Natural killer cell (primary cell): ENCODE data around the gene KCNC1. TPM values are rescaled to one million over a fixed set of nuclear protein-coding genes. Genes with fewer than 3 reads are reported as not detected.

ENCODE experiments used
- ATAC-seq, 3 donors: fragments of 150-1000 bp in 2 of 3; fragments of 200-7000 bp in 1 of 3; cut with Tn5 transposase; 1 replicate in 1 of 3; 2 replicates in 2 of 3; pipeline ENCODE4 v1.10.0; 2021; ENCODE audit warnings: mild to moderate bottlenecking in 2 of 3, moderate library complexity in 2 of 3
- DNase-seq, 2 donors: peaks; one replicate each; pipeline versions ENCODE4 v3.0.0 to v3.0.0-alpha.2; 2013 to 2021; ENCODE audit warnings: mixed read lengths in 1 of 2
- H3K27ac ChIP-seq: one replicate; pipeline ENCODE4 v1.5.1; 2013; ENCODE audit warnings: mild to moderate bottlenecking, low read length
- H3K27me3 ChIP-seq: one replicate; pipeline ENCODE4 v1.6.1; 2013; ENCODE audit warnings: low read length; ENCODE audit not compliant: control insufficient read depth, insufficient read depth
- H3K36me3 ChIP-seq: one replicate; pipeline ENCODE4 v1.6.1; 2013; ENCODE audit warnings: low read length; ENCODE audit not compliant: control insufficient read depth, insufficient read depth
- H3K4me1 ChIP-seq: one replicate; pipeline ENCODE4 v1.6.1; 2013; ENCODE audit warnings: low read length; ENCODE audit not compliant: control insufficient read depth, insufficient read depth
- H3K4me3 ChIP-seq: one replicate; pipeline ENCODE4 v1.5.1; 2013; ENCODE audit warnings: low read length
- H3K9me3 ChIP-seq: one replicate; pipeline ENCODE4 v1.6.1; 2013; ENCODE audit warnings: low read length; ENCODE audit not compliant: control insufficient read depth, insufficient read depth
- H3K27ac Mint-ChIP-seq, 2 donors: one replicate each; pipeline ENCODE4 v1.8.0; 2022; ENCODE audit warnings: mild to moderate bottlenecking in 2 of 2, mixed read lengths in 2 of 2, moderate library complexity in 1 of 2
- H3K27me3 Mint-ChIP-seq, 2 donors: one replicate each; pipeline ENCODE4 v1.8.0; 2022; ENCODE audit warnings: low read depth in 2 of 2, mixed read lengths in 2 of 2
- H3K36me3 Mint-ChIP-seq: one replicate; pipeline ENCODE4 v1.8.0; 2022; ENCODE audit warnings: mixed read lengths
- H3K4me1 Mint-ChIP-seq, 2 donors: one replicate each; pipeline ENCODE4 v1.8.0; 2022; ENCODE audit warnings: mixed read lengths in 2 of 2
- H3K4me3 Mint-ChIP-seq: one replicate; pipeline ENCODE4 v1.8.0; 2022; ENCODE audit warnings: mild to moderate bottlenecking, moderate library complexity, mixed read lengths
- H3K9me3 Mint-ChIP-seq, 2 donors: one replicate each; pipeline ENCODE4 v1.8.0; 2022; ENCODE audit warnings: mixed read lengths in 2 of 2
- CTCF ChIP-seq: fragments of 200-600 bp; IDR thresholded peaks from one replicate; pipeline ENCODE4 v1.8.0; 2022; ENCODE audit warnings: antibody characterized with exemption
- WGBS: methylation state at CpG from one replicate; pipeline ENCODE4 v1.1.7; 2013; ENCODE audit warnings: missing lambda C conversion rate; ENCODE audit not compliant: insufficient coverage; 5-methylcytosine and 5-hydroxymethylcytosine counted together
- intact Hi-C: fragments of 100-400 bp; cut with micrococcal nuclease; formaldehyde crosslinking; loops from one replicate; pipeline ENCODE4 v1.14.2; 2022
- total RNA-seq, 4 donors: library from RNA; stranded (reverse); fragments of 120-200 nt in 1 of 4; gene quantifications; one replicate each; pipeline versions ENCODE4 v1.2.3 to v1.2.4, GENCODE V29; 2013 to 2022

Gene KCNC1
- total RNA-seq, 3 donors from 2014 or later (not counting 1 experiment from before 2014, with no cell fraction given) = not detected

GRCh38 chr11:17733261-17733660 lies 1.3 kb upstream of the KCNC1 start:
- peaks cover 14% of the 10 kb centered on the region for H3K27me3 ChIP-seq

GRCh38 chr11:17734986-17735817 lies 621 bp downstream of the KCNC1 start:
- Mint-ChIP-seq H3K27ac (no peak overlapping the region), H3K9me3 (no peaks in the 10 kb centered on the region), H3K4me3 (no peak overlapping the region), H3K4me1 (peaks cover 0 to 5% of the 10 kb centered on the region in 2 donors), H3K27me3 (peaks cover 43 to 44% of the 10 kb centered on the region in 2 donors), H3K36me3 (no peaks in the 10 kb centered on the region)
- ATAC-seq = peak in 2 of 3 donors; percentile 71 to 82
- peak; percentile 21 to 36 for DNase-seq
- H3K9me3 ChIP-seq = no peaks in the 10 kb centered on the region
- intact Hi-C loops = no loop called here
- no peaks in the 10 kb centered on the region for H3K36me3 ChIP-seq
- TF ChIP-seq CTCF = no peak
- no peak overlapping the region for H3K27ac ChIP-seq
- peaks cover 14% of the 10 kb centered on the region for H3K27me3 ChIP-seq
- no peak overlapping the region for H3K4me3 ChIP-seq
- no peaks in the 10 kb centered on the region for H3K4me1 ChIP-seq
- 2% methylated on average over 73 of the region's 73 CpGs for WGBS

More at GRCh38 chr11:17733261-17733660, 1.3 kb upstream of the KCNC1 start:
- TF ChIP-seq CTCF = no peak
- Mint-ChIP-seq H3K4me1 (peaks cover 0 to 5% of the 10 kb centered on the region in 2 donors), H3K36me3 (no peaks in the 10 kb centered on the region), H3K4me3 (no peak overlapping the region), H3K27ac (no peak overlapping the region), H3K9me3 (no peaks in the 10 kb centered on the region), H3K27me3 (peaks cover 56 to 58% of the 10 kb centered on the region in 2 donors)
- DNase-seq (no peak), ATAC-seq (no peak)
- intact Hi-C loops = no loop called here
- WGBS = 75% methylated on average over 4 of the region's 4 CpGs
- Histone ChIP-seq H3K4me3 (no peak overlapping the region), H3K27ac (no peak overlapping the region), H3K4me1 (no peaks in the 10 kb centered on the region), H3K9me3 (no peaks in the 10 kb centered on the region), H3K36me3 (no peaks in the 10 kb centered on the region)

- ATAC-seq (no peak), DNase-seq (no peak)
- H3K36me3 Mint-ChIP-seq = no peaks in the 10 kb centered on the region
- Histone ChIP-seq H3K27me3 (peaks cover 14% of the 10 kb centered on the region), H3K27ac (no peak overlapping the region), H3K36me3 (no peaks in the 10 kb centered on the region), H3K4me3 (no peak overlapping the region), H3K4me1 (no peaks in the 10 kb centered on the region), H3K9me3 (no peaks in the 10 kb centered on the region)
- no peak overlapping the region for H3K27ac Mint-ChIP-seq
- H3K4me3 Mint-ChIP-seq = no peak overlapping the region
- H3K27me3 Mint-ChIP-seq = peaks cover 37 to 45% of the 10 kb centered on the region in 2 donors
- WGBS = 20% methylated on average over 102 of the region's 102 CpGs
- intact Hi-C loops = no loop called here
- no peak for TF ChIP-seq CTCF
- peaks cover 0 to 5% of the 10 kb centered on the region in 2 donors for H3K4me1 Mint-ChIP-seq
- H3K9me3 Mint-ChIP-seq = no peaks in the 10 kb centered on the region
Measured at GRCh38 chr11:17735818-17736578, 1.4 kb downstream of the KCNC1 start.
